HG02588 (cell line): ENCODE results near the gene KRTAP9-2.
"Not testable (repeated sequence)": the region's sequence is repeated elsewhere in the genome, so short reads cannot be mapped to it uniquely, and the experiment has no call there.

Experiments
- ATAC-seq: cut with Tn5 transposase; IDR thresholded peaks from one replicate; pipeline ENCODE4 v1.9.1; 2021; ENCODE audit warnings: mild to moderate bottlenecking, moderate library complexity; ENCODE audit not compliant: unreplicated experiment

KRTAP9-2 gene

DNA sequence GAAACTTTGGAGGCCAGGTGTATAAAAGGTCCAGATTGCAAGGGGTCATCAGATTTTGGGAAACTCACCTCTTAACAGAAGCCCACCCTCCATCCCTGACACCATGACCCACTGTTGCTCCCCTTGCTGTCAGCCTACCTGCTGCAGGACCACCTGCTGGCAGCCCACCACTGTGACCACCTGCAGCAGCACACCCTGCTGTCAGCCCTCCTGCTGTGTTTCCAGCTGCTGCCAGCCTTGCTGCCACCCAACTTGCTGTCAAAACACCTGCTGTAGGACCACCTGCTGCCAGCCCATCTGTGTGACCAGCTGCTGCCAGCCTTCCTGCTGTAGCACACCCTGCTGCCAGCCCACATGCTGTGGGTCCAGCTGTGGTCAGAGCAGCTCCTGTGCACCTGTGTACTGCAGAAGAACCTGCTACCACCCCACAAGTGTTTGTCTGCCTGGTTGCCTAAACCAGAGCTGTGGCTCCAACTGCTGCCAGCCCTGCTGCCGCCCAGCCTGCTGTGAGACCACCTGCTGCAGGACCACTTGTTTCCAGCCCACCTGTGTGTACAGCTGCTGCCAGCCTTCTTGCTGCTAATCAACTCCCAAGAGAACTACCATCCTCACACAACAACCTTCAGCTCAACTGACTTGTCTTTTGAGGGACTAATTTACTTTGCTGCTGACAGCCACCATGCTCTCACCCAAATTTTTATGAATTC lies 6.1 kb downstream of the KRTAP9-2 start, which contains the start of gene KRTAP9-3:
Gene KRTAP9-3, plus strand, starts transcription at position 51 of the 707 bp plus-strand sequence. Its CDS starts 53 bp downstream, at position 104.
- ATAC-seq, result not testable (repeated sequence)

DNA sequence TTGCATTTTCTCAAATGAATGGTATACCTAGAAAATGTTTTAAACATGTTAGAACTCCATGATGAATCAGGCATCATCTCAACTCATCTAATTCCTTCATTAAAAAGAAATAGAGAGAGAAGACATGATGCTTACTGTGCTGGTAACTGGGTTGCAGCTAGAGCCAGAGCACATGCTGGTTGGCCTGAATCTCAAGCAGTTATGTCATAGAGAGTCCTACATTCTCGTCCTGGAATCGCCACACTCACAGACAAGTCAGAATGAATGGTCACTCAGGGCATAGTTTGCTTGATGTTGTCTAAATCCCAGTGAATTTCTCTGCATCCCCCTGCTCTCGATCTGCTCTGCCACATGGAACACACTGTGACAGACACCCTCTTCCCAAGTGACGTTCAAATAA lies 10.7 kb downstream of the KRTAP9-2 start:
- ATAC-seq, result not testable (repeated sequence)

- ATAC-seq, result not testable (repeated sequence)
These were observed 11.5 kb downstream of the KRTAP9-2 start, which contains the start of gene KRTAP9-8 for GRCh38 chr17:41237949-41238437. TSS of gene KRTAP9-8 (plus strand) at chr17:41237999. CDS start at chr17:41238052, 53 bp downstream.

DNA sequence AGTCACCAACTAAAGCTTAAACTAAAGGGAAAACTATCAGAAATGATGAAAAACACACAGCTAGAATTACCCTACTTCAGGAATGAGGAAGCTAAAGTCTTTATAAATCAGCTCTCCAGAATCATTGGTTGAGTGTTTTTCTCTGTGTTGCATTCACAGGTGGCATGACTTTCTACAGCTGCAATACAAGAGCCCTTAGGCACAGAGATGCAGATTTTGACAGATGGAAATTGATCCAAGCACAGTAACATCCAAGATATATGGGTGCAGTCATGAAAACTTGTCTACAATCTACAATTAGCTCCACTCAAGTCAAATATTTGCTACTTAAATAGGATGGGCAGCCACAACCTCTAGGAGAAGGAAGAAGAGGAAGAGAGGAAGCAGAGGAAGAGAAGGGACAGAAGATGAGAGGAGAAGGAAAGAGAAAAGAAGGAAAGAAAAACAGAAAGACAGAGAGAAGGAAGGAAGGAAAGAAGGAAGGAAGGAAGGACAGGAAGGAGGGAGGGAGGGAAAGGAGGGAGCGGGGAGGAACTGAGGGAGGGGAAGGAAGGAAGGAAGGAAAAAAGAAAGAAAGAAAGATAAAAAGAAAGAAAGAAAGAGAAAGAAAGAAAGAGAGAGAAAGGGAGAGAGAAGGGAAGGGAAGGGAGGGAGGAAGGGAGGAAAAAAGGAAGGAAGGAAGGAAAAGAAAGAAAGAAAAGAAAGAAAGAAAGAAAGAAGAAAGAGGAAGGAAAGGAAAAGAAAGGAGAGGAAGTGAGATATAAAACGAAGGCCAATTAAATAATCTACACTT lies 20.7 kb downstream of the KRTAP9-2 start:
- not testable (repeated sequence) for ATAC-seq

- ATAC-seq, result not testable (repeated sequence)
These were observed 23.3 kb downstream of the KRTAP9-2 start, which contains the start of gene KRTAP9-4 for GRCh38 chr17:41249637-41250240. TSS of gene KRTAP9-4 (plus strand) at chr17:41249687. CDS start at chr17:41249721, 34 bp downstream.

- no peak for ATAC-seq
These were observed 24.8 kb downstream of the KRTAP9-2 start for GRCh38 chr17:41251261-41251660.

GRCh38 chr17:41254861-41255260 lies 28.4 kb downstream of the KRTAP9-2 start:
- ATAC-seq, result no peak

- not testable (repeated sequence) for ATAC-seq
These were observed 29.2 kb downstream of the KRTAP9-2 start, which contains the start of gene KRTAP9-9 for GRCh38 chr17:41255381-41256290. TSS of gene KRTAP9-9 (plus strand) at chr17:41255384.

- ATAC-seq, result no peak
These were observed 29.8 kb downstream of the KRTAP9-2 start for GRCh38 chr17:41256291-41256685.

DNA sequence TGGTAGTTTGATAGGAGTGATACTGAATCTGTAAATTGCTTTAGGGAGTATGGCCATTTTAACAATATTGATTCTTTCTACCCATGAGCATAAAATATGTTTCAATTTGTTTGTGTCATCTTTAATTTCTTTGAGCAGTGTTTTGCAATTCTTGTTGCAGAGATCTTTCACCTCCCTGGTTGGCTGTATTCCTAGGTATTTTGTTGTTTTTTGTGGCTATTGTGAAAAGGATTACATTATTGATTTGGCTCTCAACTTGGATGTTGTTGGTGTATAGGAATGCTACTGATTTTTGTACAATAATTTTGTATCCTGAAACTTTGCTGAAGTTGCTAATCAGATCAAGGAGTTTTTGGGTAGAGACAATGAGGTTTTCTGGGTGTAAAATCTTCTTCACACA lies 32.0 kb downstream of the KRTAP9-2 start:
- ATAC-seq, result no peak

GRCh38 chr17:41263212-41263611 lies 36.8 kb downstream of the KRTAP9-2 start:
- ATAC-seq, result no peak

- ATAC-seq, result no peak
These were observed 38.2 kb downstream of the KRTAP9-2 start for GRCh38 chr17:41264599-41264998.

- ATAC-seq, result no peak
These were observed 38.6 kb downstream of the KRTAP9-2 start, which contains the start of gene KRTAP9-6 for GRCh38 chr17:41265078-41265477. TSS of gene KRTAP9-6 (plus strand) at chr17:41265378. CDS start at chr17:41265378, 0 bp downstream.

- no peak for ATAC-seq
These were observed 41.3 kb downstream of the KRTAP9-2 start for GRCh38 chr17:41267711-41268110.

DNA sequence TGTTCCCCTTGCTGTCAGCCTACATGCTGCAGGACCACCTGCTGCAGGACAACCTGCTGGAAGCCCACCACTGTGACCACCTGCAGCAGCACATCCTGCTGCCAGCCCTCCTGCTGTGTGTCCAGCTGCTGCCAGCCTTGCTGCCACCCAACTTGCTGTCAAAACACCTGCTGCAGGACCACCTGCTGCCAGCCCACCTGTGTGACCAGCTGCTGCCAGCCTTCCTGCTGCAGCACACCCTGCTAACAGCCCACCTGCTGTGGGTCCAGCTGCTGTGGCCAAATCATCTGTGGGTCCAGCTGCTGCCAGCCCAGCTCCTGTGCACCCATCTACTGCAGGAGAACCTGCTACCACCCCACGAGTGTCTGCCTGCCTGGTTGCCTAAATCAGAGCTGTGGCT lies 44.9 kb downstream of the KRTAP9-2 start:
- not testable (repeated sequence) for ATAC-seq

- ATAC-seq, result no peak
These were observed 45.4 kb downstream of the KRTAP9-2 start for GRCh38 chr17:41271858-41272257.

- not testable (repeated sequence) for ATAC-seq
These were observed 49.3 kb downstream of the KRTAP9-2 start, which contains the start of gene KRTAP9-7 for GRCh38 chr17:41275648-41276190. TSS of gene KRTAP9-7 (plus strand) at chr17:41275698. CDS start at chr17:41275698, 0 bp downstream.
